Measurements from ENCODE around the gene OTX1. TPM values are rescaled to one million over a fixed set of nuclear protein-coding genes. Genes with fewer than 3 reads are reported as not detected.

OTX1 gene
- total RNA-seq, 1 experiment from 2014 or later, result 13.1 TPM

GRCh38 chr2:63055226-63056106 lies 4.8 kb downstream of the OTX1 start:
- Histone ChIP-seq H3K9me3 (ENCODE audit: control insufficient read depth in 1 of 2, insufficient read depth in 1 of 2, low read depth in 1 of 2, low read length in 2 of 2) (no peaks in the 10 kb centered on the region), H3K27me3 (ENCODE audit: insufficient read depth, low read length) (no peaks in the 10 kb centered on the region), H3K27ac (ENCODE audit: low read depth, low read length) (no peak overlapping the region), H4K20me1 (ENCODE audit: insufficient read depth) (no peaks in the 10 kb centered on the region), H3K4me3 (replicated peaks in 1 of 2; ENCODE audit: low read depth in 1 of 2, low read length in 2 of 2) (no peak overlapping the region), H3K4me2 (ENCODE audit: low read length) (no peak overlapping the region), H2AFZ (ENCODE audit: low read depth, low read length, poor library complexity, severe bottlenecking) (no peak overlapping the region), H3K4me1 (ENCODE audit: control insufficient read depth in 1 of 2, insufficient read depth in 2 of 2, low read length in 2 of 2) (peaks cover 0 to 8% of the 10 kb centered on the region in 2 experiments; a peak in 1 of 4 replicates), H3K9me2 (ENCODE audit: insufficient read depth) (no peaks in the 10 kb centered on the region), H3K9ac (ENCODE audit: low read length) (no peak overlapping the region), H3K36me3 (ENCODE audit: control insufficient read depth in 1 of 2, insufficient read depth in 2 of 2, low read length in 2 of 2) (peaks cover 4 to 15% of the 10 kb centered on the region in 2 experiments; a peak in 2 of 4 replicates), H3K79me2 (ENCODE audit: insufficient read depth, low read length) (peaks cover 13% of the 10 kb centered on the region; the same call in 1 of the 2 replicates)
- DNase-seq (ENCODE audit: low read depth, low spot score), result no peak
- intact Hi-C loops (cut with micrococcal nuclease), result no loop called here
- ChIA-PET RAD21 (ENCODE audit: low non-redundant PET in 1 of 2, low total read pairs in 2 of 2, uncharacterized antibody in 2 of 2, unreplicated experiment in 2 of 2) (no interaction called here), POLR2A (no interaction called here), CTCF (no interaction called here)
- no peak for TF ChIP-seq ZBTB33 (IDR thresholded peaks at IDR 0.05; ENCODE audit: extremely low read depth, insufficient replicate concordance, low read length)
- BruUV-seq (replicated peaks), result no TSS peak
- no peak for ATAC-seq

- H2AFZ ChIP-seq (ENCODE audit: low read depth, low read length, poor library complexity, severe bottlenecking), result no peak overlapping the region
- H3K79me2 ChIP-seq (ENCODE audit: insufficient read depth, low read length), result peaks cover 6% of the 10 kb centered on the region; the same call in 1 of the 2 replicates
- intact Hi-C loops (cut with micrococcal nuclease), result no loop called here
- no peaks in the 10 kb centered on the region for H3K27me3 ChIP-seq (ENCODE audit: insufficient read depth, low read length)
- ATAC-seq, result no peak
- no peaks in the 10 kb centered on the region for H4K20me1 ChIP-seq (ENCODE audit: insufficient read depth)
- RAD21 ChIA-PET (ENCODE audit: low non-redundant PET in 1 of 2, low total read pairs in 2 of 2, uncharacterized antibody in 2 of 2, unreplicated experiment in 2 of 2), result no interaction called here
- no peak overlapping the region for H3K27ac ChIP-seq (ENCODE audit: low read depth, low read length)
- no peaks in the 10 kb centered on the region for H3K9me2 ChIP-seq (ENCODE audit: insufficient read depth)
- H3K9me3 ChIP-seq (ENCODE audit: control insufficient read depth in 1 of 2, insufficient read depth in 1 of 2, low read depth in 1 of 2, low read length in 2 of 2), result no peaks in the 10 kb centered on the region
- BruUV-seq (replicated peaks), result no TSS peak
- H3K4me2 ChIP-seq (ENCODE audit: low read length), result no peak overlapping the region
- no peak overlapping the region for H3K9ac ChIP-seq (ENCODE audit: low read length)
- peaks cover 4 to 15% of the 10 kb centered on the region in 2 experiments; a peak in 2 of 4 replicates for H3K36me3 ChIP-seq (ENCODE audit: control insufficient read depth in 1 of 2, insufficient read depth in 2 of 2, low read length in 2 of 2)
- CTCF ChIA-PET, result no interaction called here
- POLR2A ChIA-PET, result no interaction called here
- DNase-seq (ENCODE audit: low read depth, low spot score), result no peak
- peaks cover 0 to 7% of the 10 kb centered on the region in 2 experiments; a peak in 1 of 4 replicates for H3K4me1 ChIP-seq (ENCODE audit: control insufficient read depth in 1 of 2, insufficient read depth in 2 of 2, low read length in 2 of 2)
- no peak overlapping the region for H3K4me3 ChIP-seq (replicated peaks in 1 of 2; ENCODE audit: low read depth in 1 of 2, low read length in 2 of 2)
- TF ChIP-seq CTCF (IDR thresholded peaks at IDR 0.05 in 2 of 3, conservative IDR thresholded peaks at IDR 0.05 in 1 of 3; ENCODE audit: borderline replicate concordance in 1 of 3, insufficient read depth in 1 of 3, low read depth in 2 of 3, low read length in 2 of 3) (no peak), SIN3A (IDR thresholded peaks at IDR 0.05; ENCODE audit: low read depth) (no peak), TCF7L2 (IDR thresholded peaks at IDR 0.05; ENCODE audit: borderline replicate concordance, extremely low read depth, insufficient read depth, insufficient read length) (no peak), RAD21 (IDR thresholded peaks at IDR 0.05; ENCODE audit: low read depth) (no peak), POLR2AphosphoS5 (IDR thresholded peaks at IDR 0.05; ENCODE audit: low read depth, low read length) (no peak), ZFX (IDR thresholded peaks at IDR 0.05) (no peak), ATF3 (IDR thresholded peaks at IDR 0.05) (no peak), SRF (IDR thresholded peaks at IDR 0.05; ENCODE audit: low read depth) (no peak), YY1 (IDR thresholded peaks at IDR 0.05; ENCODE audit: extremely low read depth, insufficient replicate concordance, low read depth, low read length) (no peak), EZH2 (IDR thresholded peaks at IDR 0.05) (no peak)
Observed at GRCh38 chr2:63056107-63057050, 5.7 kb downstream of the OTX1 start.
